Neural progenitor cell (in vitro differentiated cells): ENCODE data around the gene VCAN. TPM values are rescaled to one million over a fixed set of nuclear protein-coding genes. Genes with fewer than 3 reads are reported as not detected.

Experiments
- DNase-seq: peaks from one replicate; pipeline ENCODE4 v3.0.0-alpha.2; 2016; ENCODE audit warnings: low spot score
- H2AFZ ChIP-seq: fragments of 200-600 bp; sonication (generic); replicated peaks from 2 replicates; pipeline ENCODE4 v1.6.1; 2016; ENCODE audit warnings: antibody characterized with exemption
- H3F3A ChIP-seq: fragments of 200-600 bp; sonication (generic); 2 replicates; pipeline ENCODE4 v1.6.1; 2016; ENCODE audit warnings: antibody characterized with exemption, low read depth
- H3K27ac ChIP-seq: fragments of 200-600 bp; sonication (generic); 2 replicates; pipeline ENCODE4 v1.5.1; 2016; ENCODE audit warnings: mild to moderate bottlenecking
- H3K27me3 ChIP-seq: fragments of 200-600 bp; sonication (generic); 2 replicates; pipeline ENCODE4 v1.6.1; 2016; ENCODE audit warnings: mild to moderate bottlenecking, moderate library complexity
- H3K36me3 ChIP-seq: fragments of 200-600 bp; sonication (generic); 2 replicates; pipeline ENCODE4 v1.5.1; 2016
- H3K4me1 ChIP-seq: fragments of 200-600 bp; sonication (generic); 2 replicates; pipeline ENCODE4 v1.6.1; 2016; ENCODE audit warnings: mixed run types
- H3K4me2 ChIP-seq: fragments of 200-600 bp; sonication (generic); 2 replicates; pipeline ENCODE4 v1.6.1; 2016
- H3K4me3 ChIP-seq: fragments of 200-600 bp; sonication (generic); 2 replicates; pipeline ENCODE4 v1.5.1; 2016
- H3K79me2 ChIP-seq: fragments of 200-600 bp; sonication (generic); 2 replicates; pipeline ENCODE4 v1.6.1; 2016; ENCODE audit warnings: low read depth
- H3K9ac ChIP-seq: fragments of 200-600 bp; sonication (generic); 2 replicates; pipeline ENCODE4 v1.6.1; 2016
- H3K9me3 ChIP-seq: fragments of 200-600 bp; sonication (generic); 2 replicates; pipeline ENCODE4 v1.5.1; 2016; ENCODE audit warnings: low read depth
- H4K20me1 ChIP-seq: fragments of 200-600 bp; sonication (generic); 2 replicates; pipeline ENCODE4 v1.6.1; 2016; ENCODE audit warnings: low read depth
- H3K27ac Mint-ChIP-seq: 3 replicates; pipeline ENCODE4 v1.8.0; 2021; ENCODE audit warnings: mixed read lengths
- H3K27me3 Mint-ChIP-seq: 2 replicates; pipeline ENCODE4 v1.8.0; 2022; ENCODE audit warnings: low read depth, mild to moderate bottlenecking, inconsistent platforms, moderate library complexity, mixed read lengths; ENCODE audit not compliant: insufficient read depth
- H3K36me3 Mint-ChIP-seq: 3 replicates; pipeline ENCODE4 v1.8.0; 2021; ENCODE audit warnings: mixed read lengths
- H3K4me1 Mint-ChIP-seq: 3 replicates; pipeline ENCODE4 v1.8.0; 2021; ENCODE audit warnings: mixed read lengths
- H3K4me3 Mint-ChIP-seq: 3 replicates; pipeline ENCODE4 v1.8.0; 2021; ENCODE audit warnings: mild to moderate bottlenecking, moderate library complexity, mixed read lengths
- H3K9me3 Mint-ChIP-seq: 3 replicates; pipeline ENCODE4 v1.8.0; 2020; ENCODE audit warnings: mixed read lengths
- EZH2 ChIP-seq: fragments of 200-600 bp; sonication (generic); IDR thresholded peaks from 2 replicates; pipeline ENCODE4 v1.6.1; 2017; ENCODE audit warnings: antibody characterized with exemption, mild to moderate bottlenecking, moderate library complexity
- EZH2phosphoT487 ChIP-seq: fragments of 200-600 bp; sonication (generic); IDR thresholded peaks from 2 replicates; pipeline ENCODE4 v1.6.1; 2017; ENCODE audit warnings: antibody characterized with exemption
- total RNA-seq: library from RNA; depleted of rRNA; stranded (reverse); fragments of >200 nt; gene quantifications from 2 replicates; pipeline ENCODE4 v1.2.3, GENCODE V29; 2015; ENCODE audit warnings: low replicate concordance
- TF ChIP-seq, protein P1 (sequence below): fragments of 200-600 bp; sonication (generic); IDR thresholded peaks from 2 replicates; pipeline ENCODE4 v1.5.1; 2017; ENCODE audit warnings: antibody characterized with exemption, mild to moderate bottlenecking

VCAN gene
- total RNA-seq, 1 donor from 2014 or later = 101 TPM

GRCh38 chr5:83507431-83507830, 35.9 kb downstream of the VCAN start:
- Histone ChIP-seq H3K4me1 (peaks cover 24% of the 10 kb centered on the region), H3K27ac (no peak overlapping the region), H3K36me3 (no peaks in the 10 kb centered on the region), H3K4me2 (no peak overlapping the region), H3K9me3 (no peaks in the 10 kb centered on the region), H3K27me3 (no peaks in the 10 kb centered on the region), H3K79me2 (no peaks in the 10 kb centered on the region), H4K20me1 (no peaks in the 10 kb centered on the region), H3K4me3 (no peak overlapping the region), H2AFZ (no peak overlapping the region), H3F3A (peaks cover 3% of the 10 kb centered on the region), H3K9ac (no peak overlapping the region)
- Mint-ChIP-seq H3K4me3 (no peak overlapping the region), H3K27me3 (no peaks in the 10 kb centered on the region), H3K4me1 (peaks cover 6% of the 10 kb centered on the region), H3K36me3 (peaks cover 67% of the 10 kb centered on the region), H3K9me3 (peaks cover 30% of the 10 kb centered on the region), H3K27ac (no peak overlapping the region)
- TF ChIP-seq EZH2phosphoT487 (no peak), EZH2 (no peak)
- TF ChIP-seq, protein P1, sequence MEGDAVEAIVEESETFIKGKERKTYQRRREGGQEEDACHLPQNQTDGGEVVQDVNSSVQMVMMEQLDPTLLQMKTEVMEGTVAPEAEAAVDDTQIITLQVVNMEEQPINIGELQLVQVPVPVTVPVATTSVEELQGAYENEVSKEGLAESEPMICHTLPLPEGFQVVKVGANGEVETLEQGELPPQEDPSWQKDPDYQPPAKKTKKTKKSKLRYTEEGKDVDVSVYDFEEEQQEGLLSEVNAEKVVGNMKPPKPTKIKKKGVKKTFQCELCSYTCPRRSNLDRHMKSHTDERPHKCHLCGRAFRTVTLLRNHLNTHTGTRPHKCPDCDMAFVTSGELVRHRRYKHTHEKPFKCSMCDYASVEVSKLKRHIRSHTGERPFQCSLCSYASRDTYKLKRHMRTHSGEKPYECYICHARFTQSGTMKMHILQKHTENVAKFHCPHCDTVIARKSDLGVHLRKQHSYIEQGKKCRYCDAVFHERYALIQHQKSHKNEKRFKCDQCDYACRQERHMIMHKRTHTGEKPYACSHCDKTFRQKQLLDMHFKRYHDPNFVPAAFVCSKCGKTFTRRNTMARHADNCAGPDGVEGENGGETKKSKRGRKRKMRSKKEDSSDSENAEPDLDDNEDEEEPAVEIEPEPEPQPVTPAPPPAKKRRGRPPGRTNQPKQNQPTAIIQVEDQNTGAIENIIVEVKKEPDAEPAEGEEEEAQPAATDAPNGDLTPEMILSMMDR = no peak
- no peak for DNase-seq

- no peak overlapping the region for H3K4me3 Mint-ChIP-seq
- H3F3A ChIP-seq = no peaks in the 10 kb centered on the region
- H3K4me1 ChIP-seq = peaks cover 8% of the 10 kb centered on the region
- H3K9ac ChIP-seq = no peak overlapping the region
- H3K27ac ChIP-seq = no peak overlapping the region
- peaks cover 7% of the 10 kb centered on the region for H3K36me3 ChIP-seq
- H3K9me3 Mint-ChIP-seq = peaks cover 19% of the 10 kb centered on the region
- H3K27me3 Mint-ChIP-seq = no peaks in the 10 kb centered on the region
- H4K20me1 ChIP-seq = no peaks in the 10 kb centered on the region
- H3K4me3 ChIP-seq = no peak overlapping the region
- peak; percentile 9 for DNase-seq
- no peak overlapping the region for H3K27ac Mint-ChIP-seq
- no peak for TF ChIP-seq EZH2phosphoT487
- TF ChIP-seq EZH2 = no peak
- TF ChIP-seq, protein P1 = no peak
- peaks cover 57% of the 10 kb centered on the region for H3K36me3 Mint-ChIP-seq
- no peaks in the 10 kb centered on the region for H3K79me2 ChIP-seq
- no peaks in the 10 kb centered on the region for H3K9me3 ChIP-seq
- peak overlapping the region; percentile 1 for H2AFZ ChIP-seq
- H3K27me3 ChIP-seq = no peaks in the 10 kb centered on the region
- peaks cover 6% of the 10 kb centered on the region for H3K4me1 Mint-ChIP-seq
- H3K4me2 ChIP-seq = no peak overlapping the region
Observed at GRCh38 chr5:83509540-83509939, 38.0 kb downstream of the VCAN start.

GRCh38 chr5:83510260-83510659, 38.7 kb downstream of the VCAN start:
- no peaks in the 10 kb centered on the region for H4K20me1 ChIP-seq
- DNase-seq = no peak
- H3K4me2 ChIP-seq = no peak overlapping the region
- Mint-ChIP-seq H3K4me3 (no peak overlapping the region), H3K4me1 (peaks cover 6% of the 10 kb centered on the region), H3K27me3 (no peaks in the 10 kb centered on the region), H3K9me3 (peaks cover 12% of the 10 kb centered on the region), H3K27ac (no peak overlapping the region), H3K36me3 (peaks cover 56% of the 10 kb centered on the region)
- no peaks in the 10 kb centered on the region for H3K27me3 ChIP-seq
- no peaks in the 10 kb centered on the region for H3K79me2 ChIP-seq
- H3K27ac ChIP-seq = no peak overlapping the region
- no peak overlapping the region for H2AFZ ChIP-seq
- TF ChIP-seq EZH2 = no peak
- peaks cover 8% of the 10 kb centered on the region for H3K4me1 ChIP-seq
- no peaks in the 10 kb centered on the region for H3F3A ChIP-seq
- H3K36me3 ChIP-seq = peaks cover 7% of the 10 kb centered on the region
- no peak overlapping the region for H3K9ac ChIP-seq
- H3K4me3 ChIP-seq = no peak overlapping the region
- H3K9me3 ChIP-seq = no peaks in the 10 kb centered on the region

GRCh38 chr5:83512061-83512745, 40.7 kb downstream of the VCAN start:
- Mint-ChIP-seq H3K4me3 (no peak overlapping the region), H3K27me3 (no peaks in the 10 kb centered on the region), H3K9me3 (no peaks in the 10 kb centered on the region), H3K36me3 (peaks cover 51% of the 10 kb centered on the region), H3K27ac (no peak overlapping the region), H3K4me1 (peaks cover 5% of the 10 kb centered on the region)
- H3K9me3 ChIP-seq = no peaks in the 10 kb centered on the region
- H3K27ac ChIP-seq = no peak overlapping the region
- H3K4me2 ChIP-seq = no peak overlapping the region
- H3K36me3 ChIP-seq = peaks cover 7% of the 10 kb centered on the region
- no peaks in the 10 kb centered on the region for H3F3A ChIP-seq
- DNase-seq = no peak
- no peak overlapping the region for H3K9ac ChIP-seq
- no peaks in the 10 kb centered on the region for H4K20me1 ChIP-seq
- no peak overlapping the region for H3K4me3 ChIP-seq
- H3K27me3 ChIP-seq = no peaks in the 10 kb centered on the region
- no peak overlapping the region for H2AFZ ChIP-seq
- peaks cover 8% of the 10 kb centered on the region for H3K4me1 ChIP-seq
- TF ChIP-seq, protein P1 = no peak
- TF ChIP-seq EZH2phosphoT487 (no peak), EZH2 (no peak)
- H3K79me2 ChIP-seq = no peaks in the 10 kb centered on the region
